ENCODE data around the gene SGMS1. TPM values are rescaled to one million over a fixed set of nuclear protein-coding genes. Genes with fewer than 3 reads are reported as not detected.

SGMS1 gene
- total RNA-seq, 2 donors from 2014 or later, result 45.3 to 51.3 TPM

DNA sequence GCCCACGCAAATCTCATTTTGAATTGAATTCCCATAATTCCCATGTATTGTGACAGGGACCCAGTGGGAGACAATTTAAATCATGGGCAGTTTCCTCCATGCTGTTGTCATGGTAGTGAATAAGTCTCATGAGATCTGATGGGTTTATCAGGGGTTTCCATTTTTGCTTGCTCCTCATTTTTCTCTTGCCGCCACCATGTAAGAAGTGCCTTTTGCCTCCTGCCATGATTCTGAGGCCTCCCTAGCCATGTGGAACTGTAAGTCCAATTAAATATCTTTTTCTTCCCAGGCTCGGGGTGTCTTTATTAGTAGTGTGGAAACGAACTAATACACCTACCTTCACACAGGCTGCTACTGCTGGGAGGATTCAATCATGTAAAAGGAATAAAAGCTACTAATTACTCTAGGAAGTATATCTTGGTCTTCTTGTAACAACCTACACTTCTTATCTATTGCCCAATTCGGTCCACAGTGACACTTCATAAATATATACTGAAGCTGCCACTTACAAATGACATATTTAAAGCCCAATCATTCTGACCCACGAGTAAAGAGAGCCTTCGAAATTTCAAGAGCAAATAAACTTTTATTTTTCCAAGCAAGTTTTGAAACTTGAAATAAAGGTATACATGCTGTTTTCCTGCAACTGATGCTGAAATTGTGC is 272.1 kb downstream of the SGMS1 start:
- H3K36me3 Mint-ChIP-seq (ENCODE audit: low read depth), result no peaks in the 10 kb centered on the region

DNA sequence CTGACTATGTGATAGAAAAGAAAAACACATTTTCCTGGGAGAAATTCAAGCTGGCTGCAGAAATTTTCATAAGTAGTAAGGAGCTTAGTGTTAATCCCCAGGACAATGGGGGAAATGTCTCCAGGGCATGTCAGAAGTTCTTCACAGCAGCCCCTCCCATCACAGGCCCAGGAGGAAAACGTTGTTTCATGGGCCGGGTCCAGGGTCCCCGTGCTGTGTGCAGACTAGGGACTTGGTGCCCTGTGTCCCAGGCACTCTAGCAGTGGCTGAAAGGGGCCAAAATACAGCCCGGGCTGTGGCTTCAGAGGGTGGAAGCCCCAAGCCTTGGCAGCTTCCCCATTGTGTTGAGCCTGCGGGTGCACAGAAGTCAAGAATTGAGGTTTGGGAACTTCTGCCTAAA is 273.4 kb downstream of the SGMS1 start:
- no peak overlapping the region for H3K27ac Mint-ChIP-seq
- H3K27me3 Mint-ChIP-seq, result no peaks in the 10 kb centered on the region
- DNase-seq (no peak), ATAC-seq (no peak)
- H3K36me3 Mint-ChIP-seq (ENCODE audit: low read depth), result no peaks in the 10 kb centered on the region
- H3K4me1 Mint-ChIP-seq, result peaks cover 13% of the 10 kb centered on the region
- H3K4me3 Mint-ChIP-seq, result no peak overlapping the region
- no peaks in the 10 kb centered on the region for H3K9me3 ChIP-seq (ENCODE audit: control insufficient read depth, low read length, poor library complexity, severe bottlenecking)

More for the DNA sequence above, 272.1 kb downstream of the SGMS1 start:
- H3K27ac Mint-ChIP-seq, result no peak overlapping the region
- H3K4me3 Mint-ChIP-seq, result no peak overlapping the region
- H3K27me3 Mint-ChIP-seq, result no peaks in the 10 kb centered on the region
- DNase-seq (no peak), ATAC-seq (no peak)
- H3K4me1 Mint-ChIP-seq, result peaks cover 13% of the 10 kb centered on the region
- H3K9me3 ChIP-seq (ENCODE audit: control insufficient read depth, low read length, poor library complexity, severe bottlenecking), result no peaks in the 10 kb centered on the region

DNA sequence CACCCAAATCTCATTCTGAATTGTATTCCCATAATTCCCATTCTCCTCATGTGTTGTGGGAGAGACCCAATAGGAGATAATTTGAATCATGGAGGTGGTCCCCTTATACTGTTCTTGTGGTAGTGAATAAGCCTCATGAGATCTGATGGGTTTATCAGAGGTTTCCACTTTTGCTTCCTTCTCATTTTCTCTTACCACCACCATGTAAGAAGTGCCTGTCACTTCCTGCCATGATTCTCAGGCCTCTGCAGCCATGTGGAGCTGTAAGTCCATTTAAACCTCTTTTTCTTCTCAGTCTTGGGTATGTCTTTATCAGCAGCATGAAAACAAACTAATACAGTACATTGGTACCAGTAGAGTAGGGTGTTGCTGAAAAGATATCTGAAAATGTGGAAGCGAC is 274.2 kb downstream of the SGMS1 start:
- no peaks in the 10 kb centered on the region for H3K9me3 ChIP-seq (ENCODE audit: control insufficient read depth, low read length, poor library complexity, severe bottlenecking)
- Mint-ChIP-seq H3K27ac (no peak overlapping the region), H3K27me3 (no peaks in the 10 kb centered on the region), H3K4me3 (no peak overlapping the region), H3K36me3 (ENCODE audit: low read depth) (no peaks in the 10 kb centered on the region), H3K4me1 (peaks cover 13% of the 10 kb centered on the region)
- ATAC-seq, result no peak
- DNase-seq, result no peak

DNA sequence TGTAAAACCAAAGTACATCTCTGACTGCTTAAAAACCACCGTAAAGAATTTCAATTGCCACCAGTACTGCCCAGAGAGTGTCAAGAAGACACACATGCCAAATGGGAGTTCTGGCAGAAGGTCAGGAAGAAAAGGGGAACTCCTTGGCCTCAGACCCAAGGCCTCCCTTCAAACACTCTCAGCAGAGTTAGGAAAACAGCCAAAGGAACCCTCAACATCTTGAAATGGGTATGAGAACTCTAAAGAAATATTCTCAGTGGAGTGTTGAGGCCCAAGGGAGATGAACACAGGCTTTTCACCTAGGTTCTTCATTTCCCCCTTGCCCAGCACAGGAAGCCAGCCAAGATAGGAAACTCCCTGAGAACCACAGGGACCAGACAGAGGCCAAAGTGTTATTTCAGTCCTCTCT is 276.4 kb downstream of the SGMS1 start:
- Mint-ChIP-seq H3K36me3 (ENCODE audit: low read depth) (no peaks in the 10 kb centered on the region), H3K4me3 (no peak overlapping the region), H3K27me3 (no peaks in the 10 kb centered on the region), H3K4me1 (peaks cover 13% of the 10 kb centered on the region), H3K27ac (no peak overlapping the region)
- peak; percentile 50 for ATAC-seq
- no peak for DNase-seq
- H3K9me3 ChIP-seq (ENCODE audit: control insufficient read depth, low read length, poor library complexity, severe bottlenecking), result no peaks in the 10 kb centered on the region

DNA sequence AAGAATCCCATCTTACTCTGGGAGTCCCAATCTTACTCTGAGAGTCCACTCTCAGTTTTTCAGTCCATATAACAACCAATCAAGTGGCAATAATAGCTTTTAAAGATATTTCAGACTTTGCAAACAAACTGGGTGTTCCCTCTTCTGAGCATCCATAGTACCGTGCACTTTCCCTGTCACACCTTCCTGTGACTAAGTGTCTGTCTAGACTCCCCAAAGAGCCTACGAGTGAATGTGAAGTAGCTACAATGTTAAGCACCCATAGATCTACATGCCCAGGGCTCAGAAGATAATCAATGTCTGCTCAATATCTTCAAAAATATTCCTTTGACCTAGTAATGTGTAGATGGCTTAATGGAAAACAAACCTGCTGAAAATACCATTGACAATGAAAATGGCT is 276.8 kb downstream of the SGMS1 start:
- peaks cover 13% of the 10 kb centered on the region for H3K4me1 Mint-ChIP-seq
- ATAC-seq (no peak), DNase-seq (no peak)
- no peak overlapping the region for H3K4me3 Mint-ChIP-seq
- H3K9me3 ChIP-seq (ENCODE audit: control insufficient read depth, low read length, poor library complexity, severe bottlenecking), result no peaks in the 10 kb centered on the region
- no peaks in the 10 kb centered on the region for H3K27me3 Mint-ChIP-seq
- H3K27ac Mint-ChIP-seq, result no peak overlapping the region
- H3K36me3 Mint-ChIP-seq (ENCODE audit: low read depth), result no peaks in the 10 kb centered on the region

DNA sequence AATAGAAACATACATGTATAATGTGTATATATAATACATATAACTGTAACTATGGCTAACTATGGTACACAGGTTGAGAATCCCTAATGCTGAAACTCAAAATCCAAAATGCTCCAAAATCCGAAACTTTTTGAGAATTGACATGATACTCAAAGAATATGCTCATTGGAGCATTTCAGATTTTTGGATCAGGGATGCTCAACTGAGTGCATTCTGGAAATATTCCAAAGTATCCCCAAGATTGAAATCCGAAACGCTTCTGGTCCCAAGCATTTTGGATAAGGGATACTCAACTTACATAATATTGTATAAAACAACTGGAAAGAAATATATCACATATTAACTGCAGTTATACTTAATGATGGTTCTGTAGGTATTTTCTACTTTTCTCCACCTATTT is 278.2 kb downstream of the SGMS1 start:
- ATAC-seq (no peak), DNase-seq (no peak)
- Mint-ChIP-seq H3K27me3 (no peaks in the 10 kb centered on the region), H3K36me3 (ENCODE audit: low read depth) (no peaks in the 10 kb centered on the region), H3K27ac (no peak overlapping the region), H3K4me3 (no peak overlapping the region), H3K4me1 (peaks cover 13% of the 10 kb centered on the region)
- no peaks in the 10 kb centered on the region for H3K9me3 ChIP-seq (ENCODE audit: control insufficient read depth, low read length, poor library complexity, severe bottlenecking)

DNA sequence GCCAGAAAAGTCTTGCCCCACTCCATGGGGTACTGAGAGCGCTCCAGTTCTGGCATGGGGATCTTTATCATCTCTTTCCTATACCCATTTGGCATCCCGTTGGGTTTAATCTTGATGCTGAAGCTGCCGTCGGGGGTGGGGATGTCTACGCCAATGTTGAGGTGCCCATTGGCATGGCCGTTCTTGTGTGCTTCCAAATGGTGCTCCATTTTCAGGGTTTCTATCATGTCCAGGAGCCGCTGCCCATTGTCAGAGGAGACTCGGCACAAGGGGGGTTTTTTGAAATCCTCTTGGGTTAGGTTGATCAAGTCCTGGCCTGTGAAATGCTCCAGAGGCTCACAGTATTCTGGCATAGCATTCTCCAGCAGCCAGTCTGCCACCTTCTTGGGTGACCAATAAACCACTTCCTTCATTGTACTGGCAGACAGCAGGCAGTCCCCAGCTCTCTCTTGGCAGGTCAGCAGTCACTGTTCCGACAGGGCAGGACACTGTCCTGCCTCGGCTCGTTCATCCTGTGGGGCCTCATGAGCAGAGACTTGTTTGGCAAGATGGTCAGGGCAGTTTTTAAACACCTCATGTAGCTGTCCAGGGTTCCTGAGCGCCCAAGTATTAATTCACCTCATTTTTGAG is 279.9 kb downstream of the SGMS1 start:
- H3K36me3 Mint-ChIP-seq (ENCODE audit: low read depth), result peaks cover 8% of the 10 kb centered on the region
- H3K4me3 Mint-ChIP-seq, result no peak overlapping the region
- H3K27me3 Mint-ChIP-seq, result no peaks in the 10 kb centered on the region
- ATAC-seq, result no peak
- no peak for DNase-seq
- no peaks in the 10 kb centered on the region for H3K9me3 ChIP-seq (ENCODE audit: control insufficient read depth, low read length, poor library complexity, severe bottlenecking)
- no peak overlapping the region for H3K27ac Mint-ChIP-seq
- H3K4me1 Mint-ChIP-seq, result peaks cover 19% of the 10 kb centered on the region

DNA sequence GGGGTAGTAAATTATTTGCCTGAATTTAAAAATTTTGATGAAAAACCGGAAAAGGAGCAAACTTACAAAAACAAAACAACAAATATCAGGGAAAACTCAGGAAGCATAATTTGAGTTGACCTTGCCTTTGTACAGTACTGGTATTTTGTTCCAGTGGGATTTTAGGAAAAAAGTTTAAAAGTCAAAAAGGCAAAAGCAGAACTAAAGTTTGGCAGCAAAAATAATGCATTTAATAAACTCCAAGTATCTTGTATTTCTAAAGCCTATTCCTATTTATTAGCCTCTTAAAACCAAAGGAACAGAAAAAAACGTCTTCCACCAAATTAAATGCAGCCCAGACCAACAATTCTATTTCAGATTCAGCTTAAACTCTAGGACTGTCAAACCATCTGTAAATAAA is 281.8 kb downstream of the SGMS1 start:
- Mint-ChIP-seq H3K27me3 (no peaks in the 10 kb centered on the region), H3K36me3 (ENCODE audit: low read depth) (peaks cover 8% of the 10 kb centered on the region)

DNA sequence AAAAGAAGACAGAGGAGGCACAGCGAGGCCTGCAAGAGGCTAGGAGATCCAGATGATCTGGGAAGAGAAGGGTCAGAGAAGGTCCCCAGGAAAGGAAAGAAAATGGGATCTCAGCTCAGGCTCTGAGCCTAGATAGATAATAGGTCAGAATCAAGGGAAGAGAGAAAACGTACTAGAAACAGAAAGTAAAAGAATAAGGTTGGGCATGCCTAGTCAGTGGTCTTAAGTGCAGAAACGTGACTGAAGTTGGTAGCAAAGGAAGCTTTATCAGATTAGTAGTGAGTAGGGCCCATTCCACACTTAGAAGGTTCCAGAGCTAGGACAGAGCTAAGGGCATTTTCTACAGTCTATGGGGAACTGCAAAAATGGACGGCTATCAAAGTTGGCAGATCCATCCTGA is 287.6 kb downstream of the SGMS1 start:
- Mint-ChIP-seq H3K4me1 (peaks cover 34% of the 10 kb centered on the region), H3K4me3 (no peak overlapping the region), H3K27ac (no peak overlapping the region), H3K36me3 (ENCODE audit: low read depth) (peaks cover 10% of the 10 kb centered on the region), H3K27me3 (no peaks in the 10 kb centered on the region)
- no peaks in the 10 kb centered on the region for H3K9me3 ChIP-seq (ENCODE audit: control insufficient read depth, low read length, poor library complexity, severe bottlenecking)
- ATAC-seq (no peak), DNase-seq (no peak)

More for the DNA sequence above, 281.8 kb downstream of the SGMS1 start:
- Mint-ChIP-seq H3K4me3 (no peak overlapping the region), H3K4me1 (peaks cover 9% of the 10 kb centered on the region), H3K27ac (no peak overlapping the region)
- DNase-seq (no peak), ATAC-seq (no peak)
- no peaks in the 10 kb centered on the region for H3K9me3 ChIP-seq (ENCODE audit: control insufficient read depth, low read length, poor library complexity, severe bottlenecking)

DNA sequence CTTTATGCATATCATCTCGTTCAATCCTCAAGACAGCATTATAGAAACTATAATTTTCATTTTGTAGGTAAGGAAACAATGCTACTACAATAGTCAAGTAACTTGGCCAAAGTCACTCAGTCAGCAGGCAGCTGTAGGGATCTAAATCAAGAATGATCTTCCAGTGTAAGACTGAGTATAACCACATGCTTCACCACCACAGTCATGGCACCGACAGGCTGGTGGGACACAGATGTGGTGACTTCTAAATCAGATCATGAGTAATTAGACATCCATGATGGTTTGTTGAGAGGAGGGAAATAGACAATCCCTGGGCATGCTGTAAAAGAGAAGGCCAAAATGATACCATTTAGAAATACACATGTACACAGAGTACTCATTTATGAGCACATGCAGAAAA is 288.4 kb downstream of the SGMS1 start:
- no peaks in the 10 kb centered on the region for H3K9me3 ChIP-seq (ENCODE audit: control insufficient read depth, low read length, poor library complexity, severe bottlenecking)
- no peak for DNase-seq
- H3K27ac Mint-ChIP-seq, result no peak overlapping the region
- peaks cover 34% of the 10 kb centered on the region for H3K4me1 Mint-ChIP-seq
- H3K36me3 Mint-ChIP-seq (ENCODE audit: low read depth), result peaks cover 10% of the 10 kb centered on the region
- H3K27me3 Mint-ChIP-seq, result no peaks in the 10 kb centered on the region
- ATAC-seq, result no peak
- no peak overlapping the region for H3K4me3 Mint-ChIP-seq

DNA sequence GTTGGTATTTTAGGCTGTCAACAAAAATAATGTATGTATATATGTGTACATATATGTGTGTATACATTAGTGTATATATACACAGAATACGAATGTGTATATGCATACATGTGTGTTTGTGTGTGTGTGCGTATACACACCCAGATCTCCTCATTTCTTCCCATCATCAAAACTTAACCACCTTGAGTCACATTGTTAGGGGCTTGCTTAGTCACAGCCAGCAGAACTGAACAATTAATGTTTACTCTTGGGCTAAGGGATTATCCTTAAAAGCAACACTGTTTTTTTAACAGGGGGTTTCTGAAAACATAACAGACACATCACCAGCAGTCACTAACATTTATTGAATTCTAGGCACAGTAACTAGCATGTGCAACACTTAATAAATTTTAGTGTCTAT is 289.5 kb downstream of the SGMS1 start:
- peaks cover 33% of the 10 kb centered on the region for H3K4me1 Mint-ChIP-seq
- H3K27me3 Mint-ChIP-seq, result no peaks in the 10 kb centered on the region
- DNase-seq (no peak), ATAC-seq (no peak)
- H3K4me3 Mint-ChIP-seq, result peak overlapping the region; percentile 16
- H3K36me3 Mint-ChIP-seq (ENCODE audit: low read depth), result peaks cover 6% of the 10 kb centered on the region
- H3K27ac Mint-ChIP-seq, result peak overlapping the region; percentile 66
- no peaks in the 10 kb centered on the region for H3K9me3 ChIP-seq (ENCODE audit: control insufficient read depth, low read length, poor library complexity, severe bottlenecking)

DNA sequence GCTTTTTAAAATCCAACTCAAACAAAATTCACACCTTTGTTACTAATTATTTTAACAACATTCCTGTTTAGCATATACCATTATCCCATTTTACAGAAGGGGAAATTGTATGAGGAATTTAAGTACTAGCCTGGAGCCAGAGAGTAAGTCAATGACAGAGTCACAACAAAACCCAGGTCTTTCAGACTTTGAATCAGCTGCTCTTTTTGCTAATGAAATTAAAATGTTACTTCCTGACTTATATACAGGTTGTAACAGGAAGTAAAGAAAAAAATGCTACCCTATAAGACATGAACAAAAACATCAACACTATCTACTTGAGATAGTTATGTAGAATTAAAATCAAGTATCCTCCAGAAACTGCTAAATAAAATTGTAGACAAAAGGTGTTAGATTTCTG is 289.9 kb downstream of the SGMS1 start:
- Mint-ChIP-seq H3K27me3 (no peaks in the 10 kb centered on the region), H3K4me1 (peaks cover 29% of the 10 kb centered on the region), H3K4me3 (no peak overlapping the region), H3K36me3 (ENCODE audit: low read depth) (peaks cover 2% of the 10 kb centered on the region), H3K27ac (peak overlapping the region; percentile 66)
- ATAC-seq (no peak), DNase-seq (no peak)
- no peaks in the 10 kb centered on the region for H3K9me3 ChIP-seq (ENCODE audit: control insufficient read depth, low read length, poor library complexity, severe bottlenecking)

DNA sequence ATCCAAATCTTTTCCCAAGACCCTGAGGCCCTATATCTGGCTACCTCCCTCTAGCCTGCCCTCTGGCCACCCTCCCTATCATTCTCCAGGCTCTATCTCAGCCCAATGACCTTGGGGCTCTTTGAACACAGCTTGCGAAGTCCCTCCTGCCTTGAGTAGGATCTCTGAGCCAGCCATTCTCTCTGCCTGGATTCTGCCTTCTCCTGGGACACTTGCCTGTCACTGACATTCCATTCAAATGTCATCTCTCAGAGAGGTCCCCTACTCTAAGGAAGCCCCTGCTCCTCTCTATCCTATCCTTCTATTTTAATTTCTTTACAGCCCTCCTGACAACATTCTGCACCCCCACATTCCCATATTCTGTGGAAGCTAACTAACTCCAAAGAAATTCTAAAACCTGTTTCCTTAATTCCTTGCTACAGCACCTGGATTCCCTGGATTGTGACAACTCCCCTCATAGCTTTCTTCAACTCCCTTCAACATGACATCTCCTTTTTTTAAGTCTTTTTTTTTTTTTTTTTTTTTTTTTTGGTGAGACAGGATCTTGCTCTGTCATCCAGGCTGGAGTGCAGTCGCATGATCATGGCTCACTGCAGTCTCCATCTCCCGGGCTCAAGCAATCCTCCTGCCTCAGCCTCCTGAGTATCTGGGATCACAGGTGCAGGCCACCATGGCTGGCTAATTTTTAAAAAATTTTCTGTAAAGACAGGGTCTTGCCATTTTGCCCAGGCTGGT is 291.5 kb downstream of the SGMS1 start:
- H3K4me3 Mint-ChIP-seq, result no peak overlapping the region
- H3K36me3 Mint-ChIP-seq (ENCODE audit: low read depth), result peaks cover 4% of the 10 kb centered on the region
- peaks cover 26% of the 10 kb centered on the region for H3K4me1 Mint-ChIP-seq
- DNase-seq (no peak), ATAC-seq (no peak)
- H3K27me3 Mint-ChIP-seq, result no peaks in the 10 kb centered on the region
- H3K9me3 ChIP-seq (ENCODE audit: control insufficient read depth, low read length, poor library complexity, severe bottlenecking), result no peaks in the 10 kb centered on the region
- H3K27ac Mint-ChIP-seq, result peak overlapping the region; percentile 66

Measured in T-helper 17 cell (primary cell).